Measurements from ENCODE around the gene FBXL2.
A peak's percentile ranks its signal among the peaks of the same experiment; 100 is the strongest.

The FBXL2 gene

GRCh38 chr3:33383951-33384350 lies 106.7 kb downstream of the FBXL2 start:
- ChIA-PET CTCF (interaction anchor here (1.3 kb wide), 1 partner anchor 53 kb away, joined by 3 read pairs; no protein-coding TSS in a partner anchor), POLR2A (no interaction called here)
- Histone ChIP-seq H3K9me3 (ENCODE audit: control insufficient read depth, insufficient read depth, low read depth, low read length) (no peaks in the 10 kb centered on the region), H3K4me1 (ENCODE audit: control insufficient read depth, insufficient read depth, low read length) (peaks cover 2% of the 10 kb centered on the region; the same call in 1 of the 2 replicates), H3K27ac (ENCODE audit: extremely low read depth, low read depth, low read length) (no peak overlapping the region), H3K4me3 (ENCODE audit: low read depth, low read length) (no peak overlapping the region), H3K36me3 (ENCODE audit: control insufficient read depth in 2 of 2, insufficient read depth in 1 of 2, low read length in 2 of 2) (peaks cover 7 to 65% of the 10 kb centered on the region in 2 experiments)
- TF ChIP-seq ZNF654 (tag by site-specific recombination; IDR thresholded peaks at IDR 0.05; ENCODE audit: low read depth): no peak
- TF ChIP-seq ZNF169 (tag by site-specific recombination; IDR thresholded peaks at IDR 0.05): no peak
- TF ChIP-seq ZNF335 (tag by site-specific recombination; conservative IDR thresholded peaks at IDR 0.05): no peak
- TF ChIP-seq PRDM1 (tag by site-specific recombination; IDR thresholded peaks at IDR 0.05): no peak
- TF ChIP-seq ZNF548 (tag by site-specific recombination; IDR thresholded peaks at IDR 0.05): no peak
- no peak for TF ChIP-seq ZNF133 (tag by site-specific recombination; IDR thresholded peaks at IDR 0.05)
- TF ChIP-seq ZNF670 (tag by site-specific recombination; IDR thresholded peaks at IDR 0.05; ENCODE audit: low read depth): no peak
- TF ChIP-seq ZNF660 (tag by site-specific recombination; IDR thresholded peaks at IDR 0.05): no peak
- TF ChIP-seq ZNF302 (tag by site-specific recombination; IDR thresholded peaks at IDR 0.05; ENCODE audit: low read depth): no peak
- TF ChIP-seq ZIC2 (tag by site-specific recombination; IDR thresholded peaks at IDR 0.05): no peak
- no peak for TF ChIP-seq ZSCAN16 (tag by site-specific recombination; IDR thresholded peaks at IDR 0.05)
- TF ChIP-seq HOXC10 (CRISPR knock-in tag; IDR thresholded peaks at IDR 0.05): no peak
- no peak for TF ChIP-seq ZNF677 (tag by site-specific recombination; IDR thresholded peaks at IDR 0.05)

DNA sequence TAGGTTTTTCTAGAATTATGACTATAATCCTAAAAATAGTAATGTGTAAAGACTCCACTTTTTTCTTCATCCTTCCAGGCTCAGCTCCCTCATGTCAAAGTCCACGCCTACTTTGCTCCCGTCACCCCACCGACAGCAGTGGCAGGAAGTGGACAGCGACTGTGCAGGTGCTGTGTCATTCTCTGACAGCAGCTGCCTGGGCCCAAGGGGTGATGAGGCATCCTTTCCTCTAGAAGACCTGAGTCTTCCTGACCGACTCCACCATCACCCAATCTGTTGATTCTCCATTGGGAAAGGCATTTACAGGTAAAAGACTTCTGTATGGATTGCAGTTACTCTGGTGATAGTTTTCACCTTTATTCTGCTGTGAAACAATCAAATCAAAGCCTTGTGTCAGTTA lies 108.2 kb downstream of the FBXL2 start:
- ChIA-PET CTCF (interaction anchor here (1.7 to 2.2 kb wide), 2 partner anchors 12 to 402 kb away, joined by 7 to 9 read pairs; no protein-coding TSS in a partner anchor), POLR2A (no interaction called here)
- Histone ChIP-seq H3K4me1 (ENCODE audit: control insufficient read depth, insufficient read depth, low read length) (peaks cover 2% of the 10 kb centered on the region; the same call in 1 of the 2 replicates), H3K9me3 (ENCODE audit: control insufficient read depth, insufficient read depth, low read depth, low read length) (no peaks in the 10 kb centered on the region), H3K27ac (ENCODE audit: extremely low read depth, low read depth, low read length) (no peak overlapping the region), H3K36me3 (ENCODE audit: control insufficient read depth in 2 of 2, insufficient read depth in 1 of 2, low read length in 2 of 2) (peaks cover 7 to 74% of the 10 kb centered on the region in 2 experiments), H3K4me3 (ENCODE audit: low read depth, low read length) (no peak overlapping the region)
- TF ChIP-seq REST (tag by site-specific recombination; IDR thresholded peaks at IDR 0.05): 0 out of 2 replicates have a peak, but pooled peaks have one; percentile 18
- TF ChIP-seq, protein P1, sequence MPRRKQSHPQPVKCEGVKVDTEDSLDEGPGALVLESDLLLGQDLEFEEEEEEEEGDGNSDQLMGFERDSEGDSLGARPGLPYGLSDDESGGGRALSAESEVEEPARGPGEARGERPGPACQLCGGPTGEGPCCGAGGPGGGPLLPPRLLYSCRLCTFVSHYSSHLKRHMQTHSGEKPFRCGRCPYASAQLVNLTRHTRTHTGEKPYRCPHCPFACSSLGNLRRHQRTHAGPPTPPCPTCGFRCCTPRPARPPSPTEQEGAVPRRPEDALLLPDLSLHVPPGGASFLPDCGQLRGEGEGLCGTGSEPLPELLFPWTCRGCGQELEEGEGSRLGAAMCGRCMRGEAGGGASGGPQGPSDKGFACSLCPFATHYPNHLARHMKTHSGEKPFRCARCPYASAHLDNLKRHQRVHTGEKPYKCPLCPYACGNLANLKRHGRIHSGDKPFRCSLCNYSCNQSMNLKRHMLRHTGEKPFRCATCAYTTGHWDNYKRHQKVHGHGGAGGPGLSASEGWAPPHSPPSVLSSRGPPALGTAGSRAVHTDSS (tag by site-specific recombination; IDR thresholded peaks at IDR 0.05): no peak

DNA sequence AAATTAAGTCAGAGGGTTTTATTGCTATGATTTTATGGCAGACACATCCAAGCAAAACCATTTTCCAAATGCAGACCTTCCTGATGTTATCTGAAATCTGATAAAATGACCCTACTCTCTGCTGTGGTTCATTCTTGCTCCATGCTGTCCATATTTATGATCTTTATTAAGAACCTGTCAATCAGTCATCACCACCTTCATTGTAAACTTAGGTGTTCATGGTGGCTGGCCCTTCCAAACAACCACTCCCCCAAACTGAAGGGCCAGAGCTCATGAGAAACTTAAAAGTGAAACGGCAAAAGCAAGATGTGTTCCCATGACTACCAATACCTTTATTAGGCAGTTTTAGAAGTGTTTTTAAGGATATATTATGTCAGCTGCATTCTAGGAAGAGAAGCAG lies 109.4 kb downstream of the FBXL2 start:
- no peak overlapping the region for H3K4me3 ChIP-seq (ENCODE audit: low read depth, low read length)
- H3K4me1 ChIP-seq (ENCODE audit: control insufficient read depth, insufficient read depth, low read length): peaks cover 2% of the 10 kb centered on the region; the same call in 1 of the 2 replicates
- peaks cover 7 to 81% of the 10 kb centered on the region in 2 experiments for H3K36me3 ChIP-seq (ENCODE audit: control insufficient read depth in 2 of 2, insufficient read depth in 1 of 2, low read length in 2 of 2)
- H3K9me3 ChIP-seq (ENCODE audit: control insufficient read depth, insufficient read depth, low read depth, low read length): no peaks in the 10 kb centered on the region
- TF ChIP-seq ZNF335 (tag by site-specific recombination; conservative IDR thresholded peaks at IDR 0.05) (no peak), HOXD13 (CRISPR knock-in tag; IDR thresholded peaks at IDR 0.05; ENCODE audit: borderline replicate concordance) (no peak), MYNN (tag by site-specific recombination; IDR thresholded peaks at IDR 0.05; ENCODE audit: borderline replicate concordance) (no peak)
- CTCF ChIA-PET: interaction anchor here (0.6 to 2.2 kb wide), 2 partner anchors 14 to 255 kb away, joined by 3 to 9 read pairs; no protein-coding TSS in a partner anchor
- H3K27ac ChIP-seq (ENCODE audit: extremely low read depth, low read depth, low read length): no peak overlapping the region
- POLR2A ChIA-PET: interaction anchor here (0.6 kb wide), 1 partner anchor 163 kb away, joined by 5 read pairs; no protein-coding TSS in a partner anchor
